SK-N-MC (cell line): ENCODE measurements around the gene CCT3.

Experiments
- EZH2 ChIP-seq: fragments of 200-600 bp; sonication (generic); IDR thresholded peaks from one replicate; pipeline ENCODE4 v1.6.1; 2017; ENCODE audit warnings: antibody characterized with exemption
- POLR2AphosphoS5 ChIP-seq: IDR thresholded peaks from 2 replicates; pipeline ENCODE4 v1.6.1; 2012; ENCODE audit warnings: mild to moderate bottlenecking, low read depth, low read length, borderline replicate concordance

- TF ChIP-seq EZH2 = no peak
- TF ChIP-seq POLR2AphosphoS5 = no peak
Measured at GRCh38 chr1:156260896-156261295, 77.2 kb downstream of the CCT3 start.
